Lower lobe of right lung (tissue), 2 donors: ENCODE data around the gene ATAD3C. TPM values are rescaled to one million over a fixed set of nuclear protein-coding genes. Genes with fewer than 3 reads are reported as not detected.
A peak's percentile ranks its signal among the peaks of the same experiment; 100 is the strongest.
"Not testable (repeated sequence)": the region's sequence is repeated elsewhere in the genome, so short reads cannot be mapped to it uniquely, and the experiment has no call there.

Experiments
- ATAC-seq, 2 donors: fragments of 200-7000 bp; cut with Tn5 transposase; one replicate each; pipeline ENCODE4 v1.9.1; 2020 to 2022; ENCODE audit warnings: mild to moderate bottlenecking in 2 of 2, moderate library complexity in 2 of 2
- DNase-seq: peaks from one replicate; pipeline ENCODE4 v3.0.0-alpha.2; 2020
- H3K27ac ChIP-seq: fragments of 200-600 bp; one replicate; pipeline ENCODE4 v1.8.0; 2022
- H3K27me3 ChIP-seq: fragments of 200-600 bp; one replicate; pipeline ENCODE4 v1.8.0; 2022; ENCODE audit warnings: low read depth
- H3K36me3 ChIP-seq: fragments of 200-600 bp; one replicate; pipeline ENCODE4 v1.8.0; 2022; ENCODE audit warnings: mild to moderate bottlenecking
- H3K4me1 ChIP-seq: fragments of 200-600 bp; one replicate; pipeline ENCODE4 v1.8.0; 2022
- H3K4me3 ChIP-seq: fragments of 200-600 bp; one replicate; pipeline ENCODE4 v1.8.0; 2022; ENCODE audit warnings: mild to moderate bottlenecking
- H3K9me3 ChIP-seq: fragments of 200-600 bp; one replicate; pipeline ENCODE4 v1.8.0; 2022
- CTCF ChIP-seq: fragments of 200-600 bp; IDR thresholded peaks from one replicate; pipeline ENCODE4 v1.8.0; 2022; ENCODE audit warnings: antibody characterized with exemption, mild to moderate bottlenecking
- intact Hi-C: fragments of 100-400 bp; cut with DNase I; formaldehyde crosslinking; loops from one replicate; pipeline ENCODE4 v1.11.0; 2022
- total RNA-seq: library from RNA; stranded (reverse); fragmentation: NEBNext Ultra II Directional; extraction: Animal tissue kit (Norgen Biotek cat#: 25700); gene quantifications from one replicate; pipeline ENCODE4 v1.2.1, GENCODE V29; 2021
- donor health status: DM: no; HTN: yes; CAD: no; lungs with severe emphysema.

The ATAD3C gene
- total RNA-seq, 1 donor from 2014 or later, result 7.8 TPM

GRCh38 chr1:1489861-1490260, 40.4 kb downstream of the ATAD3C start:
- intact Hi-C loops, result no loop called here
- Histone ChIP-seq H3K36me3 (peaks cover 72% of the 10 kb centered on the region), H3K4me3 (no peak overlapping the region), H3K4me1 (no peaks in the 10 kb centered on the region), H3K9me3 (peaks cover 7% of the 10 kb centered on the region), H3K27me3 (no peaks in the 10 kb centered on the region), H3K27ac (no peak overlapping the region)
- ATAC-seq (no peak), DNase-seq (no peak)
- no peak for TF ChIP-seq CTCF

- Histone ChIP-seq H3K36me3 (peaks cover 72% of the 10 kb centered on the region), H3K27ac (no peak overlapping the region), H3K4me3 (no peak overlapping the region), H3K4me1 (no peaks in the 10 kb centered on the region), H3K9me3 (peaks cover 7% of the 10 kb centered on the region), H3K27me3 (no peaks in the 10 kb centered on the region)
- DNase-seq, result no peak
- intact Hi-C loops, result no loop called here
- no peak for ATAC-seq
- no peak for TF ChIP-seq CTCF
Measured at GRCh38 chr1:1490633-1491230, 41.2 kb downstream of the ATAD3C start.

- Histone ChIP-seq H3K36me3 (peaks cover 67% of the 10 kb centered on the region), H3K4me3 (no peak overlapping the region), H3K27me3 (no peaks in the 10 kb centered on the region), H3K9me3 (peaks cover 7% of the 10 kb centered on the region), H3K27ac (no peak overlapping the region), H3K4me1 (no peaks in the 10 kb centered on the region)
- DNase-seq (no peak), ATAC-seq (no peak)
- intact Hi-C loops, result no loop called here
- no peak for TF ChIP-seq CTCF
Measured at GRCh38 chr1:1491601-1492000, 42.1 kb downstream of the ATAD3C start.

GRCh38 chr1:1494311-1494710, 44.8 kb downstream of the ATAD3C start:
- DNase-seq, H3K27me3 ChIP-seq, ATAC-seq, H3K4me1 ChIP-seq, intact Hi-C loops, H3K27ac ChIP-seq, H3K4me3 ChIP-seq, H3K9me3 ChIP-seq: not testable (repeated sequence)
- H3K36me3 ChIP-seq, result peaks cover 41% of the 10 kb centered on the region

GRCh38 chr1:1495461-1495975, 46.0 kb downstream of the ATAD3C start:
- H3K4me3 ChIP-seq, intact Hi-C loops, H3K9me3 ChIP-seq, DNase-seq, H3K27me3 ChIP-seq, H3K4me1 ChIP-seq, H3K27ac ChIP-seq: not testable (repeated sequence)
- ATAC-seq, result peak; percentile 4 to 10
- peaks cover 29% of the 10 kb centered on the region for H3K36me3 ChIP-seq

GRCh38 chr1:1504777-1505365, 55.4 kb downstream of the ATAD3C start:
- Histone ChIP-seq H3K4me3 (peak overlapping the region; percentile 32), H3K27ac (peak overlapping the region; percentile 84)
- DNase-seq (peak; percentile 81), ATAC-seq (peak; percentile 46 to 71)
- intact Hi-C loops, H3K27me3 ChIP-seq, H3K36me3 ChIP-seq, H3K9me3 ChIP-seq, H3K4me1 ChIP-seq: not testable (repeated sequence)
- peak; percentile 69 for TF ChIP-seq CTCF
